ENCODE measurements around the gene ZNF512B. TPM values are rescaled to one million over a fixed set of nuclear protein-coding genes. Genes with fewer than 3 reads are reported as not detected.
A peak's percentile ranks its signal among the peaks of the same experiment; 100 is the strongest.

The ZNF512B gene
- total RNA-seq, 2 experiments from 2014 or later, result 7.2 to 14.3 TPM

DNA sequence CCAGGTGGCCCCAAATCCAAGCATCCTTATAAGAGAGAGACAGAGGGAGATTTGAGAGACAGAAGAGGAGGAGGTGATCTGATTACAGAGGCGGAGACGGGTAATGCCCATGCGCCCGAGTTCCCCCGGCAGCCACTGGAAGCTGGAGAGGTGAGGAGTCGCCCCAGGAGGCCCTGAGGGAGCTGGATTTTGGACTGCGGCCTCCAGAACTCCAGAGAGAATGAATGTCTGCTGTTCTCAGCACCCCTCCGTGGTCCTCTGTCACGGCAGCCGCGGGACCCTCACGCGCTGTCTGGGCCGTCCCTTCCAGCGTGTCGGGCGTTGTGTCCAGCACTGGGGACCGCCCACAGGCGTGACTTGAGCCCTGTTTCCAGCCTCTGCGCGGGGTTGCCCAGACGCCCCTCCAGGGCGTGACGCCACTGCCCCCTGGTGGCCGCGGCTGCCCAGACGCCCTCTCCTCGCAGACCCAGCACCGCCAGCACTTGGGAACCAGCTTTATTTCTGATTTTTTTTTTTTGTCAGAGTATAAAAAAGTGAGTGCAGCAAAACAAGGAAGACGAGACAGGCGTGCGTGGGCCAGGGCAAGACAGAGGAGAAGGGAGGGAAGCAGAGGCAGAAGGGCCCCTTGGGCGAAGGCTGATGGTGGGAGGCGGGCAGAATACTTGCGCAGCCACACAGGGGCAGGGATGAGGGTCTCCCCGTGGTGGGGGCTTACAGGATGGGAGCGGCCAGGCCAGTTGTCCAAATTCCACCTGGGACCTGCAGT, 4.1 kb upstream of the ZNF512B start:
- ChIA-PET POLR2A (no interaction called here), CTCF (ENCODE audit: unreplicated experiment) (interaction anchor here (0.7 kb wide), 1 partner anchor 229 kb away, joined by 6 read pairs; no protein-coding TSS in a partner anchor)
- Histone ChIP-seq H3K9me3 (ENCODE audit: low read length) (no peaks in the 10 kb centered on the region), H3K79me2 (ENCODE audit: insufficient read depth, low read depth, low read length) (no peaks in the 10 kb centered on the region), H3K9me2 (ENCODE audit: insufficient read depth, low read length) (no peaks in the 10 kb centered on the region), H3K4me1 (ENCODE audit: insufficient read depth, low read length, poor library complexity, severe bottlenecking) (peaks cover 32% of the 10 kb centered on the region), H2AFZ (ENCODE audit: low read length) (no peak overlapping the region), H3K4me2 (ENCODE audit: low read length) (no peak overlapping the region; the same call in 1 of the 2 replicates), H3K36me3 (ENCODE audit: insufficient read depth, low read length) (peaks cover 5% of the 10 kb centered on the region; the same call in 1 of the 2 replicates), H3K27ac (ENCODE audit: low read depth, low read length, poor library complexity, severe bottlenecking) (no peak overlapping the region), H3K4me3 (ENCODE audit: low read depth, low read length, poor library complexity, severe bottlenecking) (no peak overlapping the region), H4K20me1 (ENCODE audit: insufficient read depth, low read length) (no peaks in the 10 kb centered on the region)
- BruUV-seq (replicated peaks), result no TSS peak
- TF ChIP-seq EZH2phosphoT487 (IDR thresholded peaks at IDR 0.05; ENCODE audit: borderline replicate concordance, low read depth, low read length), result no peak
- TF ChIP-seq, protein P1, sequence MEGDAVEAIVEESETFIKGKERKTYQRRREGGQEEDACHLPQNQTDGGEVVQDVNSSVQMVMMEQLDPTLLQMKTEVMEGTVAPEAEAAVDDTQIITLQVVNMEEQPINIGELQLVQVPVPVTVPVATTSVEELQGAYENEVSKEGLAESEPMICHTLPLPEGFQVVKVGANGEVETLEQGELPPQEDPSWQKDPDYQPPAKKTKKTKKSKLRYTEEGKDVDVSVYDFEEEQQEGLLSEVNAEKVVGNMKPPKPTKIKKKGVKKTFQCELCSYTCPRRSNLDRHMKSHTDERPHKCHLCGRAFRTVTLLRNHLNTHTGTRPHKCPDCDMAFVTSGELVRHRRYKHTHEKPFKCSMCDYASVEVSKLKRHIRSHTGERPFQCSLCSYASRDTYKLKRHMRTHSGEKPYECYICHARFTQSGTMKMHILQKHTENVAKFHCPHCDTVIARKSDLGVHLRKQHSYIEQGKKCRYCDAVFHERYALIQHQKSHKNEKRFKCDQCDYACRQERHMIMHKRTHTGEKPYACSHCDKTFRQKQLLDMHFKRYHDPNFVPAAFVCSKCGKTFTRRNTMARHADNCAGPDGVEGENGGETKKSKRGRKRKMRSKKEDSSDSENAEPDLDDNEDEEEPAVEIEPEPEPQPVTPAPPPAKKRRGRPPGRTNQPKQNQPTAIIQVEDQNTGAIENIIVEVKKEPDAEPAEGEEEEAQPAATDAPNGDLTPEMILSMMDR (conservative IDR thresholded peaks at IDR 0.05; ENCODE audit: low read length), result peak; percentile 97
- intact Hi-C loops (cut with micrococcal nuclease; ENCODE audit: unreplicated experiment), result loop anchor here (2.0 to 10.0 kb wide), 4 partner anchors 107 to 435 kb away; partner anchors contain the start of genes GMEB2 and TPD52L2
- peak; percentile 81 for DNase-seq (ENCODE audit: low spot score)

DNA sequence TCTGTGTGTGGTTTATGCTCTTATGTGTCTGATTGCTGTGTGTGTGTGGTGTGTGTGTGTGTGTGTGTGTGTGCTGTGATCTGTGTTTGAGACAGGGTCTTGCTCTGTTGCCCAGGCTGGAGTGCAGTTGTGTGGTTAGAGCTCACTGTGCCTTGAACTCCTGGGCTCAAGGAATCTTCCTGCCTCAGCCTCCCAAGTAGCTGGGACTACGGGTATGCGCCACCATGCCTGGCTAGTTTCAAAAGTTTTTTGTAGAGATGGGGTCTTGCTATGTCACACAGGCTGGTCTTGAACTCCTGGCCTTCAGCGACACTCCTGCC, 3.4 kb upstream of the ZNF512B start:
- intact Hi-C loops (cut with micrococcal nuclease; ENCODE audit: unreplicated experiment), result loop anchor here (2.0 to 10.0 kb wide), 3 partner anchors 106 to 434 kb away; partner anchors contain the start of genes GMEB2 and TPD52L2
- no peak overlapping the region for H3K27ac ChIP-seq (ENCODE audit: low read depth, low read length, poor library complexity, severe bottlenecking)
- ChIA-PET POLR2A (no interaction called here), CTCF (ENCODE audit: unreplicated experiment) (interaction anchor here (0.7 kb wide), 1 partner anchor 229 kb away, joined by 6 read pairs; no protein-coding TSS in a partner anchor)
- H3K4me1 ChIP-seq (ENCODE audit: insufficient read depth, low read length, poor library complexity, severe bottlenecking), result peaks cover 30% of the 10 kb centered on the region
- no TSS peak for BruUV-seq (replicated peaks)
- H4K20me1 ChIP-seq (ENCODE audit: insufficient read depth, low read length), result no peaks in the 10 kb centered on the region
- no peak overlapping the region for H3K4me2 ChIP-seq (ENCODE audit: low read length)
- TF ChIP-seq, protein P1 (conservative IDR thresholded peaks at IDR 0.05; ENCODE audit: low read length), result no peak
- no peak for TF ChIP-seq EZH2phosphoT487 (IDR thresholded peaks at IDR 0.05; ENCODE audit: borderline replicate concordance, low read depth, low read length)
- no peak for DNase-seq (ENCODE audit: low spot score)
- no peak overlapping the region for H3K4me3 ChIP-seq (ENCODE audit: low read depth, low read length, poor library complexity, severe bottlenecking)
- H3K36me3 ChIP-seq (ENCODE audit: insufficient read depth, low read length), result peaks cover 5% of the 10 kb centered on the region; the same call in 1 of the 2 replicates
- H3K9me2 ChIP-seq (ENCODE audit: insufficient read depth, low read length), result no peaks in the 10 kb centered on the region
- H3K9me3 ChIP-seq (ENCODE audit: low read length), result no peaks in the 10 kb centered on the region
- no peak overlapping the region for H2AFZ ChIP-seq (ENCODE audit: low read length)
- no peaks in the 10 kb centered on the region for H3K79me2 ChIP-seq (ENCODE audit: insufficient read depth, low read depth, low read length)
